ENCODE measurements around the gene ODAD3. TPM values are rescaled to one million over a fixed set of nuclear protein-coding genes. Genes with fewer than 3 reads are reported as not detected.

Gene ODAD3
- total RNA-seq, 1 donor from 2014 or later: 0.29 TPM

DNA sequence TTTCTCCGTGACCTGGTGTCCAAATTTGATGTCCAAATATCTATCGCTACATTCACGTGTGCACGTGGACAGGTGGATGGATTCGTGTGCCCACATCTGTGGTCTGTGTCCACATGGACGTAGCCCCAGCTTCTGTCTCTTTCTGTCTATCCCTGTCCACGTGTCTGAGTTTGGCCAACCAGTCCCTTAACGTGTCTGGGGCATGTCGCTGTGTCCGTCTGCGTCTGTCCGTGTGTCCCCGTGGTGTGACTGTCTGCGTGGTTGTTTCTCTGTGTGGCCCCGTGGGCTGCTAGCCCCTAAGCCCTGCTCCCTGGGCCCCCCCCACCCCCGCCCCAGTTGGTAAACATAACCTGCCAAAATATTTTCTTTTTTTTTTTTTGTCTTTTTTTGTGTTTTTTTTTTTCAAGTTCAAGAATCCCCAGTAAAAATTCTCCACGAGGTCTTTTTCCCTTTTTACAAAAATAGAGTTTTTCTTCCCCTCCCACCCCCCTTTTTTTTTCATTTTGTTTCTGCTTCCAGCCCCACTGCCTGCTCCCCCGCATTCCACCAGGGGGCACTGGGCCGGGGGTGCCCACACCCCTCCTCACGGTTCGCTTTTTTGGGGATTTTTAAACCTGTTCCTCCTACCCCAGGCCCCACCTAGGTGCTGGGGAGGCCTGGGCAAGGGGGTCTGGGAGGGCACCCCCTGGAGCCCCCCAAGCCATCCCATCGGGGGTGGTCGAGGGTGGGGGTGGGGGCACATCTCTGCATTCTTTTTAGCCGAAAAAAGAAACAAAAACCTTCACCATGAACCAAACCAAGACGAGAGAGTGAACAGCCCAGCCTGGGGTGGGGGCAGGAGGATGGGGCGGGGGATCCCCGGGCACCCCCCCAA lies 18.8 kb upstream of the ODAD3 start:
- no peak for DNase-seq (ENCODE audit: low read depth)
- H3K4me3 ChIP-seq (ENCODE audit: low read depth, low read length): no peak overlapping the region
- H3K27me3 ChIP-seq (ENCODE audit: control insufficient read depth, insufficient read depth, low read length): peaks cover 3% of the 10 kb centered on the region
- TF ChIP-seq, protein P1, sequence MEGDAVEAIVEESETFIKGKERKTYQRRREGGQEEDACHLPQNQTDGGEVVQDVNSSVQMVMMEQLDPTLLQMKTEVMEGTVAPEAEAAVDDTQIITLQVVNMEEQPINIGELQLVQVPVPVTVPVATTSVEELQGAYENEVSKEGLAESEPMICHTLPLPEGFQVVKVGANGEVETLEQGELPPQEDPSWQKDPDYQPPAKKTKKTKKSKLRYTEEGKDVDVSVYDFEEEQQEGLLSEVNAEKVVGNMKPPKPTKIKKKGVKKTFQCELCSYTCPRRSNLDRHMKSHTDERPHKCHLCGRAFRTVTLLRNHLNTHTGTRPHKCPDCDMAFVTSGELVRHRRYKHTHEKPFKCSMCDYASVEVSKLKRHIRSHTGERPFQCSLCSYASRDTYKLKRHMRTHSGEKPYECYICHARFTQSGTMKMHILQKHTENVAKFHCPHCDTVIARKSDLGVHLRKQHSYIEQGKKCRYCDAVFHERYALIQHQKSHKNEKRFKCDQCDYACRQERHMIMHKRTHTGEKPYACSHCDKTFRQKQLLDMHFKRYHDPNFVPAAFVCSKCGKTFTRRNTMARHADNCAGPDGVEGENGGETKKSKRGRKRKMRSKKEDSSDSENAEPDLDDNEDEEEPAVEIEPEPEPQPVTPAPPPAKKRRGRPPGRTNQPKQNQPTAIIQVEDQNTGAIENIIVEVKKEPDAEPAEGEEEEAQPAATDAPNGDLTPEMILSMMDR (IDR thresholded peaks at IDR 0.05; ENCODE audit: insufficient read depth, low read length, poor library complexity, severe bottlenecking): peak; percentile 55
- H3K36me3 ChIP-seq (ENCODE audit: control insufficient read depth, insufficient read depth, low read length): no peaks in the 10 kb centered on the region

DNA sequence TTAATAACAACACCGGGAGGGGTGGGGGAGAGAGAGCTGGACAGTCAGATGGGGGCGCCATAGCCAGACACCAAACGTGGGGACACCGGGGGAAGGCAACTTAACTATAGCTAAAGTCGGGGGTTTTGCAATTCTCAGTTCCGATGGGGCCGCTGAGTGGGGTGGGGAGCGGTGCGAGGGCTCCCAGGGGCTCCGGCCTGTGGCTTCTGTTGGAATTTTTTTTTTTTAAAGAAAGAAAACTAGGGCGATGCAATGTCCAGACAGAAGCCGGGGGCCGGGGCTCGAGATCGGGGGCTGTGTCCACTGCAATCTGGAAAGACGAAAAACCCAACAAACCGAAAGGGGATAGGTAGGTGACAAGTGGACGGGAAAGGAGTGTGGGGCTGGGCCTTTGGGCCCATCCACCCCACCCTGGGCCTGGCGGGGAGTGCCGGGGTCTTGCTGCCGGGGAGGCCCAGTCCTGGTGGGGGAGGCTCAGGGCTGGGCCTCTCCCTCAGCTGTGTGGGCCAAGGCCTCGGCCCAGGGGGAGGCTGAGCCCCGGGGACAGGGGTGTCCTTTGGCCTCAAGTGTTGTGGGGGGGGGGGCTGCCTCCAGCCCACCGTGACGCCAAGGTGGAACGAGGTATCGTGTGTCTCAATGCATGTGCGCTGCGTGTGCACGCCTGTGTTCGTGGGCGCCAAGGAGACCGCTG lies 17.8 kb upstream of the ODAD3 start:
- peaks cover 3% of the 10 kb centered on the region for H3K27me3 ChIP-seq (ENCODE audit: control insufficient read depth, insufficient read depth, low read length)
- H3K4me3 ChIP-seq (ENCODE audit: low read depth, low read length): no peak overlapping the region
- DNase-seq (ENCODE audit: low read depth): no peak
- H3K36me3 ChIP-seq (ENCODE audit: control insufficient read depth, insufficient read depth, low read length): no peaks in the 10 kb centered on the region
- TF ChIP-seq, protein P1 (IDR thresholded peaks at IDR 0.05; ENCODE audit: insufficient read depth, low read length, poor library complexity, severe bottlenecking): peak; percentile 35

DNA sequence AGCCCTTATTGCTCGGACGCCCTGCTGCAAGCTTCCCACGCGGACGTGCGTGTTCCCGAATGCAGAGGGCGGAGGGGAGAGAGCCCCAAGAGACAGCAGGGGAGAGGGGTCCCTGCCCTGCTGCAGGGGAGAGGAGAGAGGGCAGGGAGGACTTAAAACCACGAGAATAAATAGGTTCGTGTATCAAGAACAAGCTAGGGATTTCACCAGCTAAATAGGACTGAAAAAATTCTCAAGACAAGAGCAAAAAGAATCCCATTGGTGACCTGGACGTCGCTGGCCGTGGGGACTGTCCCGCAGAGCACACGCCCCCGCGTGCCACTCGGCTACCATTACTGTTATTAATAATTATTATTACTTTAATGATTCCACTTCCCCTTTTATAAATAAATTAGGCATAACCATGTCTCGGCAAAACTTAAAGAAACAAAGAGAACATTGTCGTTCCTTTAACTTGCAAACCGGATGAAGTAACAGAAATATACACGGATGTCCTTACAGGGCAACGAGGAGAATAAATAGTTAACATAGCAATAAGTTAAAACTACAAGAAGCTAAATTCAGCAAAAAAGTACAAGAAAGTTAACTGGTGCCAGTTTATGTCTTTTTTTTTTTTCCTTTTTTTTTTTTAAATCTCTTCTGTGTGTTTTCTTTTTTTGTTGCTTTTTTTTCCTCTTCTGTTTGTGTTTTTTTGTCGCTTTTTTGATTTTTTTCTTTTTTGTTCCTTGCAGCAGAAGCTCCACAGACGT lies 17.1 kb upstream of the ODAD3 start:
- peaks cover 3% of the 10 kb centered on the region for H3K27me3 ChIP-seq (ENCODE audit: control insufficient read depth, insufficient read depth, low read length)

DNA sequence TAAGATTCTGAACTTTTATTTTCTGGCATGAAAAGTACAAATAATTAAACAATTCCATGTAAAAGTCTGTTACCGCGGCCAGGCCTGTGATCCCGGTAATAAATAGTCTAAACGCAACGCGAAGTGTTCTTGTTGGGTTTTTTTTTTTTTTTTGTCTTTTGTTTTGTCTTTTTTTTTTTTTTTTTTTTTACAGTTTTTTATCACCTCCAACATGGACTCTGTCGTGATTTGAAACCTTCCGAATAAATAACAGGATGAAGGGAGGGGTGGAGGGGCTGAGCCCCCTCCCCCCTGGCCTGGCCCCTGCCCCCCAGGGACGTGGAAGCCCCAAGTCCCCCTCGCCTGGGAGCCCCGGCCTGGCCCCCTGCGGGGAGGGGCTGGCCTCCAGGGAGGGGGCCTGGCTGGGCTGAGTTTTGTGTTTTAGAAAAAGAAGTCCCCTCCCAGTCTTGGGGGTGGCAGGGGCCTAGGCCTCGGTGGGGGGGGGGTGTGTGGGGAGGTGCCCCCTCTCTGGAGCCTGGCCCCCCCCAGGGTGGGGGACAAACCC lies 16.5 kb upstream of the ODAD3 start:
- TF ChIP-seq, protein P1 (IDR thresholded peaks at IDR 0.05; ENCODE audit: insufficient read depth, low read length, poor library complexity, severe bottlenecking): no peak
- no peak for DNase-seq (ENCODE audit: low read depth)

More for the DNA sequence above, 17.1 kb upstream of the ODAD3 start:
- no peak overlapping the region for H3K4me3 ChIP-seq (ENCODE audit: low read depth, low read length)
- H3K36me3 ChIP-seq (ENCODE audit: control insufficient read depth, insufficient read depth, low read length): no peaks in the 10 kb centered on the region
- TF ChIP-seq, protein P1 (IDR thresholded peaks at IDR 0.05; ENCODE audit: insufficient read depth, low read length, poor library complexity, severe bottlenecking): no peak
- DNase-seq (ENCODE audit: low read depth): no peak

DNA sequence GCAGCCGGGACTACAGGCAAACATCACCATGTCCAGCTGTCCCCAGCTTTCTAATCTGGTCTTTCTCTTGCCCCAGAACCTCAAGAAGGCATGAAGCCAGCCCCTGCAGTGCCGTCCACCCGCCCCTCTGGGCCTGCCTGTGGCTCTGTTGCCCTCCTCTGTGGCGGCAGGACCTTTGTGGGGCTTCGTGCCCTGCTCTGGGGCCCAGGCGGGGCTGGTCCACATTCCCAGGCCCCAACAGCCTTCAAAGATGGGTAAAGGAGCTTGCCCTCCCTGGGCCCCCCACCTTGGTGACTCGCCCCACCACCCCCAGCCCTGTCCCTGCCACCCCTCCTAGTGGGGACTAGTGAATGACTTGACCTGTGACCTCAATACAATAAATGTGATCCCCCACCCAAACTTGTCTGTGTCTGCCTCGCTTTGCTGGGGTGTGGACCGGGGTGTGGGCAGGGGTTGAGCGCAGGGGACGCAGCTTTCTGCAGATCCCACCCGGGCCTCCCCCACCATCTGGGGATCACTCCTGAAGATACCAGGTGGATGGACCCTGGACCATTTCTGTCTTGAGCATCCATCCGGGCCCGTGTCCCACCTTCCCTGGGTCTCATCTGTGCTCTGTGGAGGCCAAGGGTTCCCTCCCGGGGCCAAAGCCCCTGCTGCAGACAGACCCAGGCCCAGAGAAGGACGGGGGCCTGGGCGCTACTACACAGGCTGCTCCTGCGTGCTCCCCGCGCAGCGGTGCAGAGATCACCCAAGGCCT lies 15.8 kb upstream of the ODAD3 start:
- H3K27me3 ChIP-seq (ENCODE audit: control insufficient read depth, insufficient read depth, low read length): peaks cover 3% of the 10 kb centered on the region
- peaks cover 2% of the 10 kb centered on the region for H3K36me3 ChIP-seq (ENCODE audit: control insufficient read depth, insufficient read depth, low read length)
- no peak for DNase-seq (ENCODE audit: low read depth)
- H3K4me3 ChIP-seq (ENCODE audit: low read depth, low read length): no peak overlapping the region
- TF ChIP-seq, protein P1 (IDR thresholded peaks at IDR 0.05; ENCODE audit: insufficient read depth, low read length, poor library complexity, severe bottlenecking): no peak

More for the DNA sequence above, 16.5 kb upstream of the ODAD3 start:
- Histone ChIP-seq H3K36me3 (ENCODE audit: control insufficient read depth, insufficient read depth, low read length) (peaks cover 2% of the 10 kb centered on the region), H3K27me3 (ENCODE audit: control insufficient read depth, insufficient read depth, low read length) (peaks cover 3% of the 10 kb centered on the region), H3K4me3 (ENCODE audit: low read depth, low read length) (no peak overlapping the region)

All from kidney epithelial cell (primary cell).